GM12878 (cell line): Measurements from ENCODE around the gene ANKS1A.

ENCODE experiments used
- EP300 ChIP-seq, 2 experiments: fragments of 150-350 bp in 1 of 2; IDR thresholded peaks; 2 replicates each; pipeline ENCODE4 v1.6.1; 2011 to 2012; ENCODE audit warnings: low read depth in 2 of 2, low read length in 2 of 2, borderline replicate concordance in 1 of 2, improper control_type of control experiment in 1 of 2, inconsistent platforms in 1 of 2; ENCODE audit not compliant: control insufficient read depth in 1 of 2
- MYC ChIP-seq: IDR thresholded peaks from 2 replicates; pipeline ENCODE4 v1.6.1; 2011; ENCODE audit warnings: mild to moderate bottlenecking, low read length, moderate library complexity, inconsistent platforms; ENCODE audit not compliant: insufficient read depth, insufficient replicate concordance, insufficient read length, severe bottlenecking
- TF ChIP-seq, protein P1 (sequence below), 3 experiments: IDR thresholded peaks in 2 of 3; conservative IDR thresholded peaks in 1 of 3; 2 replicates each; pipeline ENCODE4 v1.5.1; 2011; ENCODE audit warnings: low read depth in 3 of 3, low read length in 3 of 3, mild to moderate bottlenecking in 3 of 3, control low read depth in 2 of 3, moderate library complexity in 2 of 3, inconsistent platforms in 1 of 3, mixed read lengths in 1 of 3; ENCODE audit not compliant: control insufficient read depth in 2 of 3, insufficient read depth in 1 of 3; ENCODE audit errors: extremely low read depth in 1 of 3
- TF ChIP-seq, protein P2 (sequence below): IDR thresholded peaks from 2 replicates; pipeline ENCODE4 v1.6.1; 2011; ENCODE audit warnings: low read depth, mild to moderate bottlenecking, low read length, moderate library complexity, borderline replicate concordance; ENCODE audit errors: extremely low read depth

DNA sequence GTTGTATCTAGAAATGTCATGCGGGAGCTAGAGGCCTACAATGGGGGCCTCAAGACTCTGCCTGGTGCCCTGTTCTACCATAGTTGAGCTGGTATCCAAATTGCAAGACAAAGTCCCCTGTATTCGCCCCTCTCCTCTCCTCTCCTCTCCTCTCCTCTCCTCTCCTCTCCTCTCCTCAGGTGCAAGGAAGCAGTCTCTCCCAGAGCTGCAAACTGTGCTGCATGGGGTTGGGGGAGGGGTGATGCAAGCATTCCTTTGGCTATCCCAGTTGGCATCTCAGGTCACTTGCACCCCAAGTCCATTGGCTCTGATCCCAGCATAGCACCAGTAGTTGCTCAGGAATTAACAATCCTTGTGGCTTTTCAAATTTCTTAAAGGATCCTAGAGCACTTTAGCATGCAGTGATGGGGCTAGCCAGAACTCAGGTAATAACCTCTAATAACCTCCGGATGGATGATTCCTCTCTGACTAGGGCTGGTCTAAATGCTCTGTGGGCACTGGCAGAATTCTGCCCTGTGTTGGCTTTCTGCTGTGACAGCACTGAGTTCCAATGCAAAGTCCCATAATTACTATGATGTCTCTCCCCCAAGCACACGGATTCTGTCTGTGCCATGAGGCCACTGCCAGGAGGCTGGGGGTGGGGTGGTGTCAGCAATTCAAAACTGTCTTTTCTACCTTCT is 36.5 kb upstream of the ANKS1A start:
- TF ChIP-seq MYC (no peak), EP300 (IDR thresholded peaks at IDR 0.05; ENCODE audit: borderline replicate concordance in 1 of 2, control insufficient read depth in 1 of 2, low read depth in 2 of 2, low read length in 2 of 2) (no peak)
- TF ChIP-seq, protein P1, sequence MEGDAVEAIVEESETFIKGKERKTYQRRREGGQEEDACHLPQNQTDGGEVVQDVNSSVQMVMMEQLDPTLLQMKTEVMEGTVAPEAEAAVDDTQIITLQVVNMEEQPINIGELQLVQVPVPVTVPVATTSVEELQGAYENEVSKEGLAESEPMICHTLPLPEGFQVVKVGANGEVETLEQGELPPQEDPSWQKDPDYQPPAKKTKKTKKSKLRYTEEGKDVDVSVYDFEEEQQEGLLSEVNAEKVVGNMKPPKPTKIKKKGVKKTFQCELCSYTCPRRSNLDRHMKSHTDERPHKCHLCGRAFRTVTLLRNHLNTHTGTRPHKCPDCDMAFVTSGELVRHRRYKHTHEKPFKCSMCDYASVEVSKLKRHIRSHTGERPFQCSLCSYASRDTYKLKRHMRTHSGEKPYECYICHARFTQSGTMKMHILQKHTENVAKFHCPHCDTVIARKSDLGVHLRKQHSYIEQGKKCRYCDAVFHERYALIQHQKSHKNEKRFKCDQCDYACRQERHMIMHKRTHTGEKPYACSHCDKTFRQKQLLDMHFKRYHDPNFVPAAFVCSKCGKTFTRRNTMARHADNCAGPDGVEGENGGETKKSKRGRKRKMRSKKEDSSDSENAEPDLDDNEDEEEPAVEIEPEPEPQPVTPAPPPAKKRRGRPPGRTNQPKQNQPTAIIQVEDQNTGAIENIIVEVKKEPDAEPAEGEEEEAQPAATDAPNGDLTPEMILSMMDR (IDR thresholded peaks at IDR 0.05 in 2 of 3, conservative IDR thresholded peaks at IDR 0.05 in 1 of 3; ENCODE audit: control insufficient read depth in 2 of 3, extremely low read depth in 1 of 3, insufficient read depth in 1 of 3, low read depth in 3 of 3, low read length in 3 of 3): no peak
- TF ChIP-seq, protein P2, sequence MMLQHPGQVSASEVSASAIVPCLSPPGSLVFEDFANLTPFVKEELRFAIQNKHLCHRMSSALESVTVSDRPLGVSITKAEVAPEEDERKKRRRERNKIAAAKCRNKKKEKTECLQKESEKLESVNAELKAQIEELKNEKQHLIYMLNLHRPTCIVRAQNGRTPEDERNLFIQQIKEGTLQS: no peak
